GM19043 (cell line): Measurements from ENCODE around the gene PHLDA1.
A peak's percentile ranks its signal among the peaks of the same experiment; 100 is the strongest.

ENCODE experiments used
- ATAC-seq: cut with Tn5 transposase; IDR thresholded peaks from one replicate; pipeline ENCODE4 v1.9.1; 2021; ENCODE audit warnings: low read depth; ENCODE audit not compliant: unreplicated experiment

Gene PHLDA1

DNA sequence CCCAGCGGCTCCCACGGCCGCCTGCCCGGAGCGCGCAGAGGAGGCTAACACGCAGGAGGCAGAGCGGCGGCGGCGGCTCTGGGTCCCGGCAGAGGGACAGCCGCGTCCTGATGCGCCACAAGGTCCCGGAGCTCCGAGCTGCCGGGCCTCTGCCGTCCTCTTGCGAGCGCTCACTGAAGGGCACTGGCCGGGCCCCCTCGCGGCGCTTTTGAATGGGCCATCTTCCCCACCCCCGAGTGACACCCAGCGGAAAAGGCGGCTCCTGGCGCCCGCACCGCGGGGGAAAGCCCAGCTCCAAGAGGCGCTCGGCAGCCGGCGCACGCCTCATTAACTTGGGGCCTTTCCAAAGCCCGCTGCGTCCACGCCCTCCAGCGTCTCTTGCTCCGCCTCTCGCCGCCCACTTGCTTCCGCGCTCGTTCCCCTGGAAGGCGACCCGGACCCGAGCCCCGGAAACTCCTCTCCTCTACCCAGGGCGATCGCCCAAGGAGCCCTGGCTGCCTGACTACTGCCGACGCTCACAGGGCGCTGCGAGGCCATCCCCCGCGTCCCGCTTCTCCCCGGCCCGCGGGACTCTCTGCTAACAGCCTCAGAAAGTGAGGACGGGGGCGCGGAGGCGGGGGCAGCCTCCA lies at the start of gene PHLDA1:
PHLDA1 (minus strand) TSS at position 363 of the 629 bp plus-strand sequence.
- peak; percentile 70 for ATAC-seq

DNA sequence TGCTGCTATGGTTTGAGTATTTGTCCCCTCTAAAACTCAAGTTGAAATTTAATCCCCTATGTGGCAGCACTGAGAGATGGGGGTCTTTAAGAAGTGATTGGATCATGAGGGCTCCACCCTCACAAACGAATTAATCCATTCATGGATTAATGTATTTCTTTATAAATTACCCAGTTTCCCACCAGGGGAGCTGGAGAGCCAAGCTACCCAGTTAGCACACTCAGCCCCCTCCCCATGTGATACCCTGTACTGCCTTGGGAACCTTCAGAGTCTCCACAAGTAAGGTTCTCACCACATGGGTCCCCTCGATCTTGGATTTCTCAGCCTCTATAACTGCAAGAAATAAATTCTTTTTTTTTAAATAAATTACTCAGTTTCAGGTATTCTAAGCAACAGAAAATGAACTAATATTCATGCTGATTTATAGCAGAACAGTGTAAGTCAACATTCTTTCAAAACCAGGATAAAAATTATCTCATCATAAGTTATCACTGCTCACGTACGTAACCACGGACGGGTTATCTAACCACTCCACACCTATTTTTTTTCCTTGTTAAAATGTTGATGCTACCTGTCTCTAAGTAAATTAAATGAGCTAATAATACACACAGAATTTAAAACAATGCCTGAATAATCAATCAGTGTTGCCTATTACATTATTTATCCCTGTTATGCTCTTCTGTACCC lies 49.3 kb upstream of the PHLDA1 start:
- no peak for ATAC-seq

DNA sequence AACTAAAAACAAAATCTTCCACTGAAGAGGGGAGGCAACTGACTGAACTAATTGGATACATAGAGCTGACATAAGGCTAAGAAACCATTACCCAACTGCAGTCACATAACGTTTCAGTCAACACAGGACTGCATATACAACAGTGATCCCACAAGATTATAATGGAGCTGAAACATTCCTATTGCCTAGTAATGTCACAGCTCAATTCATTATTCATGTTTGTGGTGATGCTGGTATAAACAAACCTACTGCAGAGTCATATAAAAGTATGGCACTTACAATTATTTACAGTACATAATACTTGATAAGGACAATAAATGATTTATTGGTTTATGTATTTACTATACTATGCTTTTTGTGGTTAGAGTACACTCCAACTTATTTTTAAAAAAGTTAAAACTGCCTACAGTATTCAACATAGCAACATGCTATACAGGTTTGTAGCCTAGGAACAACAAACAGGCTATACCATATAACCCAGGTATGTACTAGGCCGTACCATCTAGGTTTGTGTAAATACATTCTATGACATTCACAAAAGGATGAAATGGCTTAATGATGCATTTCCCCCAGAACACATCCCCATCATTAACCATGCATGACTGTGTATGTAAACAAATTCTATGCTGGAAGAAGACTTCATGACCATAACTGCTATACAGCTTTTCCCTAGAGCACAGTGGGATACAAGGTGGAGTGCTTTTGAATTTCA lies 48.6 kb upstream of the PHLDA1 start:
- ATAC-seq, result no peak

DNA sequence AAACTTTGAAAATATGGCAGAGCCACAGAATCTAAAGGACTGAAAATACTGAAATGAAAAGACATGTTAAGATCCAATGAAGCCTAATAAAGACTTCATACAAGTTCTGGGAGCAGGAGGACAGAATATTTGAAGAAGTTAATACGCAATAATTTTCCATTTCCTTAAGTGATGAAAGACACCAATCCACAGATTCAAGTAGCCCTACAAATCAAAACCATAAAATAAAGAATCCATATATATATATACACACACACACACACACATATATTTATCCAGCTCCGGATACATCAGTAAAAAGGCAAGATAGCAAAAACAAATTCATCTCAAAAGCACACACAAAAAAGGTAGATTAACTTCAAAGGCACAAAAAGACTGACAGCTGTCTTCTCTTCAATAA lies 47.2 kb upstream of the PHLDA1 start:
- ATAC-seq, result no peak

DNA sequence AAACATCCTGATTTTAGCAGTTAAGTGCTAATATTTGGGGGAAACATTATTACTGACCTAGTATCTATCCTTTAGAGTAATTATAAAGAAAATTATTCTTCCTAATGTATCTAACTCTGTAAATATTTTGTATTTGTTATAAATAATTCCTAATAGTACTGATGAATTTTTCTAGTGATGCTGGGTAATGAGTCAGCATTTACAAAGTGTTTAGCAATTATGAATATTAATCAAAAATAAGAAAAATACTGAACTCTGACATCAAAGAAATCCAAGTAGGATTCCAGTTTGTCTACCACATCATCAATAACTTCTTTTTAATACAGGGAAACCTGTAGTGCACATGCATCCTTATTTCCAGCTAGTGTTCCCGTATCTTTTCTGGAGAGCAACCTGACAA lies 43.9 kb upstream of the PHLDA1 start:
- no peak for ATAC-seq

DNA sequence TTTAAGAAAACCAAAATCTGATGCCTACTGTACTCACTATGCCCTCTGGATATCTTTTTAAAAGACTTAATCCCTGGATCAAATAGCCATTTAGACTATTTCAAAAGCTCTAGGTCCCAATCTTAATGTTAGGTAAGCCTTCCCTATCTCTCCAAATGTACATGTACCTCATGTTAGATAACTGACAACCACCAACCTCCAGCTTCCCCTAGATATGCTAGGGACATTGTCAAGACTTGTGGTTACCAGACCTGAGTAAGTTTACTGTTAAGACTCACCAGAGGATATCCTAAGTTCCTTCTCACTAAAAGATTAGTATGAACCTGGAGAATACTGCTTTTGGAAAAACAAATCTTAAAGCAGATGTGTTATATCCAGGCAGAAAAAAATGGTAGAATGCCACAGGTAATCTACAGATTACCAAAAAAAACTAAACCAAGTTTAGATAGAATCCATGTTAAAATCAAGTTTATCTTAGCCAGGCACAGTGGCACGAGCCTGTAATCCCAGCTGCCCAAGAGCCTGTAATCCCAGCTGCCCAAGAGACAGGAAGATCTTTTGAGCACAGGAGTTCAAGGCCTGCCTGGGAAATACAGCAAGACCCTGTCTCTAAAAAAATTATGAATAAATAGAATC lies 43.2 kb upstream of the PHLDA1 start:
- ATAC-seq, result no peak

DNA sequence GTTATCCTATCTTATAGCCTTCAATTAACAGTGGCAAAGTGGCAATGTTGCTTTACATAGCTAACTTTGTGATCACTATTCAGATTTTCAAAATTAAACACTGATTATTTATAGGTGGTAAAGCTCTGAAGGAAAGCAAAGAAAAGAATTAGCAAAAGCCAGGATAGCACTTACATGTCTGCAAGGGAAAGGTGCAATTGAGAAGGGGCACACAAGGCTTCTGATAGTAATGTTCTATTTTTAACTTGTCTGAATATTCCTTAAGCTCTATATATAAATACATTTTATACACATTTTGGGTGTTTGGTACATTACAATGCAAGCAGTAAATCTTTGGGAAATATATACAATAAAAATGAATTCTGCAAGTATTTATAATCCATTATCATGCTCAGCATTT lies 42.0 kb upstream of the PHLDA1 start:
- ATAC-seq, result no peak

DNA sequence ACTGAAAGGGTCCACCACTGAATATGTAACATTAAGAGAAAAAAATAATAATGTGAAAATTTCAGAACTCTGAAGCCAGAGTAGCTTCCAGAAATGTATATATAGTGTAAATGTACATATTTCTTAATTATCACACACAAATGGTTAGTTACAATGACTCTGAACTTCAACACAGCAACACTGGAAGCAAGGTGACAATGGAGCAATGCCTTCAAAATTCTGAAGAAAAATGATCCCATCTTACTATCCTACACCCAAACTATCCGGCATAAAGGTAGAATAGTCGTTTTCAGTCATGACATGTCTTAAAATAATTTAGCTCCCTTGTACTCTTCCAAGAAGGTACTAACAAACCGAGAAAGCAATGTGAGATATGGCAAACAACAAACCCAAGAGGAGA lies 41.0 kb upstream of the PHLDA1 start:
- no peak for ATAC-seq

DNA sequence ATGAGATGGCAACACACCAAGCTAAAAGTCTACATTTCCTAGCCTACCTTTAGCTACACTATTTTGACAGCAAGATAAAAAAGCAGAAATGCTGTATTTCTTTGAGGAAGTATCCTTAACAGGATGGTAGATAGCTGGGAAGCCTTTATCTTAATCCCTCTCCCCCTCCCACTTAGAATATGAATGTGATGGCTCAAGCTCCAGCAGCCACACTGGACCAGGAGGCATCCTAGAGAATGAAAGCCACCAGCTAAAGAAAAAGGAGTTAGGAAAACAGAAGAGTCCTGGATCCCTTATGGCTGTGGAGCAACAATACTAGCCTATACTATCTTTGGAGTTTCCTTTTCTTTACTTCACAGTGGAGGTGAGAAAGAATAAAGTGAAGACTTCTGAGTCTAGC lies 37.8 kb upstream of the PHLDA1 start:
- no peak for ATAC-seq

DNA sequence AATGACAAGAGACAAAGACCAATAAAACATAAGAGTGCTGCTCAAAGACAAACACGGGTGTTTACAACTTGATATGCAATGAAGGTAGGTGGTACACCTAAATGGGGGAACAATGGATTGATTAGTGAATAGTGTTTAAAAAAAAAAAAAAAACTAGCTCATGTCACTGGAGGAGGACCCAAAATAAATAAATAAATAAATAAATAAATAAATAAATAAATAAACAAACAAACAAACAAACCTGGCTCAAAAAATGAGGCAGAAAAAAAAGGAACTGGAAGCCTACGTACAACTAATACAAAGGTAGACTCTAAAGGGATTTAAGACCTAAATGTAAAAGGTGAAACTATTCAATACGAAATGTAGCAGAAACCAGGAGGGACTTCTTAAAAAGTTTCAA lies 34.3 kb upstream of the PHLDA1 start:
- ATAC-seq, result no peak

DNA sequence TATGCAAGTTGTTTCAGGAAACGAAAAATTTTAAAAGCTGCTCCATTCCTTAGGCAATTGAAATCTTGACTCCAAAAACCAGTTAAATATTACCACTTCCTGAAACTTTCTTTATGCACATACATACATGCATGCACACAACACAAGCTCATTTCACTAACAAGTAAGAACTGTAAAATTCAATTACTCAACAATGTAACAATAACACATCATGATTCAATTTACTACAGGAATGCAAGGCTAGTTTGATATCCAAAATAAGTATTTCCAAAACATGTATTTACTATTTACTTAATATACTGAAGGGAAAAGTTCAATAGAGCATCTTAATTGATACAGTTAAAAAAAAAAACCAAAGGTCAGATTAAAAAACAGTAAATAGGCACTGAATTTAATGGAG lies 33.3 kb upstream of the PHLDA1 start:
- no peak for ATAC-seq

DNA sequence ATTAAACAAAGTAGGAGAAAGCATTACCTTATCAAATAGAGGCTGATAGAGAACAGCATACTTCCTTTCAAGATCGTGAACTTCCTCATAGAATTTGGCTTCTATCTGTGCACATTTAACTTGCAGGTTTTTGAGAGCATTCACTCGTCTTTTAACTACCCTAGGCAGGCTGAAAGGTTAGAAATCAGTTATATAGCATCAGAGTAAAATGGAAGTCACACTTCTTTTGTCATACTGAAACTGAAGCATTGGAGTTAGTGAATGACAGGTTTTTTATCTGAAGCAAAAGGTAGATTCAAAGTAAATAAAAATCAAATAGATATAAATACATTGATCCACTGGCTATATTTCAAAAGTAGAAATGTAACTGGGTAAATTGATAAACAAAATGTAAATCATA lies 28.5 kb upstream of the PHLDA1 start:
- no peak for ATAC-seq

DNA sequence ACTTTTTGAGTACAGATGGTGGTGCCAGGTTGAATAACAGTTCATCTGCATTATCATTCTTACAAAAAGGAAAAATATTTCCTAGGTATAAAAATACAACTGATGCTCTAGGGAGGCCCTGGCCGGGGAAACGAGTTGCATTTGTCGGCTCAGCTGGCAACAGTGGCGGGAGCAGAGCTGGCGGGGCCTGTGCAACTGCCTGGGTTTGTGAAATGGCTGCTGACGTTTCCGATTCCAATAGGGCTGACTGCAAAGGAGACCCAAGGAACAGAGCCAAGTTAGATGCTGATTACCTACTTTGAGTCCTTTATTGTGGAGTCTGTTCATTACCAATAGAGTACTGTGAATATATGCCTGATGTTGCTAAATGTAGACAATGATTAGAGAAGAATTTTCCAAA lies 25.8 kb upstream of the PHLDA1 start:
- ATAC-seq, result no peak

DNA sequence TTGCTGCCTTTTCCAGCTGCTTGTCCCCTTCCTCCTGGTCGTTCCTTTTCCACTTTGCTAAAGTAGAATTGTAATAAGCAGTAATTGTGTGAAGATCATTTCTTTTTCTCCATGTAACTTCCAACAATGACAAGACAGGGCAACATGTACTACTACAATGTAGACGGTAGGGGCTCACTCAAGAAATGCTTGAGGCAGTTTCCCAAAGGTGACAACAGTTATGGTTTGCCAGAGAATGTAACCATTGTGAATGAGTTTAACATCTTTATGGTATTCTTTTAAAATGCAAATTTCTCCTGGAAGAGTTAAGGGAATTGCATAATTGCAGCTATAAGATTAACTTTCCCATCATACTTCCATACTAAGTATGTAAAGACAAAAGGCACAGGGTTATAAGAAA lies 23.8 kb upstream of the PHLDA1 start:
- no peak for ATAC-seq

DNA sequence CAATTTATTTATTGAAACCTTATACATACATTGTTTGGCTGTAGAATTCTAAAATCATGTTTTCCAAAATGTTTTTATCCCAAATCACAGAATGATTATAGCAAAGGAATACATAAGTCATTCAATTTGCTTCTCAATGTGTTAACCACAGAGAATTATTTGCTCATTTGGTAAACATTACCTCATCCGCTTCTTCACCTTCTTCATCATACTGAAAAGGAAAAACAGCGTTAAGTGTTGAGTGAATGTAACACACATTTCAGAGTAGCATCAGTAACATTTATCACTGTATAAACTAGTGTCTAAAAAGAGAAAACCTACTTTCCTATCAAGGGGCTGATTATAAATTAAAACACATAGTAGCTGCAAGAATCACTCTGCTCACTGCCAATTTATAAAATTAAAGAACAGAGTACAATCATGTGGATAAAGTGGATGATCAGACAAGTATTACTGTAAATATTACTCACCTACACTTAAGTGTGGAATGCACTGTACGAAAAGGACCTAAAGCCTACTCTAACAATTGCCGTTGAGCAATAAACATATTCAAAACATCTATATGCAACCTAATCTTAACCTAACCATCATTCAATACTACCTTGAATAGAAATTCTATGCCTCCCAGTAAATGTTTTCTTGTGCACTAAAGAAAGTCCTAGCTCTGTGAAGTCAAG lies 18.1 kb upstream of the PHLDA1 start:
- ATAC-seq, result no peak

DNA sequence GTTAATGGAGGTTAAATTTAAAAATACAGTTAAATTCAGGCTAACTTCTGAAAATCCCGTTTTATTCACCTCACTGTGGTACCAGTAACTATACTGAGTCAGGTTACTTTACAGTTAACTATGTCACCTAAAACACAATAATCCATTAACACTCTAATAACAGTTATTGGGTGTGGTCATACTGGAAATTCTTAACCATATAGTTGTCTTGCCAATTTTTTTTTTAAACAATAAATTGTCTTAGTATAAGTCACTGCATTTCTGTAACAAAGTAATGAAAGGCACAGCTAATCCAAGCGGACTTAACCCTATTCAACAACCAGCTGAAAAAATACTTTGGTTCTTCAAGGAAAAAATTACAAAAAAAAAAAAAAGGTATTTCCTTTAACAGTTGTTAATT lies 16.2 kb upstream of the PHLDA1 start:
- no peak for ATAC-seq

DNA sequence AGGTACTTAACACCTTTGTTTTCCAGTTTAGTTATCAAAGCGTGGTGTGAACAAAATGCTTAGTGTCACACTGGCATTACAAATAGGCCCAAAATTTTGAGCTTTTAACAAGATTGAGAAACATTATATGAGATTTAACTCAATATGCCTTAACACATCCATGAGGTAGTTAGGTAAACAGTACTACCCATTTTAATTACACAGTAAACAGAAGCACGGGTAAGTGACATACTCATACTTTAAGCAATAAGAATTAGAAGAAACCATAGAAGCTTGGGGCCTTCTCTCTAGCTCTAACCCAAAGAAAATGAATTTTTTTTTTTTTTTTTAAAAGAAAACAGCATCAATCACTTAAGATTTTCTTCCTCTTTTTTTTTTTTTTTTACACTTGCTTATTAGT lies 15.5 kb upstream of the PHLDA1 start:
- no peak for ATAC-seq

DNA sequence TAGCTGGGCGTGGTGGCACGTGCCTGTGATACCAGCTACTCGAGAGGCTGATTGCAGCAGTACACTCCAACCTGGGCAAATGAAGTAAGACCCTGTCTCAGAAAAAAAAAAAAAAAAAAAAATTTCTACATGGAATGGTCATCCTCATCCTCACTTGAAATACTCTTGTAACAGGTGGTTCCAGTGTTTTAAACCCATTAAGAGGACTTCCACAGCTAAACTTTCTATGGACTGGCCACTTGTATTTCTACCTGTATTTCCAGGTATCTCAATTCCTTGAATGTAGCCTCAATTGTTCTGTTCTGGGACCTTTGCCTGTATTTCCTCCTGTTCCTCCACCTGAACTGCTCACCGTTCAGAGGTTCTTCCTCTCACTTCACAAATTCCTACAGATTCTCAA lies 11.8 kb upstream of the PHLDA1 start:
- ATAC-seq, result no peak

DNA sequence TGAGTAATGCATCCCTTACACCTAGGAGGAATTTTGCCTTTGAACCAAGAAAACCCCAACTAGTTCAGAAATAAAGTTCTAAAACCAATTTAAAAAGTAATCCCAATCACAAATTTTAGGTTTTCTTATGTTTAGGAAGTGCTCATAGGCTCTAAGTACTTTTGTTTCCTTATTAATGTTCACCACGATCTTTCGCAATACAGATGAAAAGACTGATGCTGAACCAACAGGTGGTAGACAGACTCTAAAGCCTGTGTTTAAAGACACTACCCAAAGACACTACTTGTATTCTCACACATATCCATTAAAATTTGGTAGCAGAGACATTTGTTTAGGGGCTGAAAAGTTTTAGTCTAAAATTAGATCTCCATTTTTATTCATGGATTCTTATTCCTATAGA lies 10.6 kb upstream of the PHLDA1 start:
- ATAC-seq, result no peak

DNA sequence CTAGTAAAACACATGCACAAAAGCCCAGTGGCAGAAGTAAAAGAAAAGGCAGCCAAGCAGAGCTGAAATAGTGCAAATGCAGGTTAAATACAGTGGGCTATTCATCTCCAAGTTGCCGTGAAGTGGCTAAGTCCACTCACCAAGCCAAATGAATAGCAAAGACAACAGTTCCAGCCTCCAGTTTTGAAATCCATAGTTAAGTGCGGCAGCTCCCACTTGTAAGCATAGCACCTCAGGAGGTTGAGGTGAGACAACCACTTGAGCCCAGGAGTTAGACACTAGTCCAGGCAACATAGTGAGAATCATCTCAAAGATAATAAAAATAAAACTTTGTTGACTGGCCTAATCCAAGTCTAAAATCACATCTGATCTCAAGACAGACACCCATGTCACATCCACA lies 9.8 kb upstream of the PHLDA1 start:
- no peak for ATAC-seq

DNA sequence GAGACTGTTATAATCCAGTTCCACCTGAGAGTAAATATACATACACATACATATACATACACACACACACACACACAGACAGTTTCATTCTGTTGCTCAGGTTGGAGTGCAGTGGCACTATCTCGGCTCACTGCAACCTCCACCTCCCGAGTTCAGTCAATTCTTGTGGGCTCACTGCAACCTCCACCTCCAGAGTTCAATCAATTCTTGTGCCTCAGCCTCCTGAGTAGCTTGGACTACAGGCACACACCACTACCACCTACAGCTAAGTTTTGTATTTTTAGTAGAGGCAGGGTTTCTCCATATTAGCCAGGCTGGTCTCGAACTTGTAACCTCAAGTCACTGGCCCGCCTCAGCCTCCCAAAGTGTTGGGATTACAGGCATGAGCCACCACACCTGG lies 8.9 kb upstream of the PHLDA1 start:
- ATAC-seq, result no peak
